GM18867 (cell line): Measurements from ENCODE around the gene CSNK1A1.
"Not testable (repeated sequence)": the region's sequence is repeated elsewhere in the genome, so short reads cannot be mapped to it uniquely, and the experiment has no call there.

ENCODE experiments used
- ATAC-seq: cut with Tn5 transposase; IDR thresholded peaks from one replicate; pipeline ENCODE4 v1.9.1; 2021; ENCODE audit warnings: mild to moderate bottlenecking, moderate library complexity; ENCODE audit not compliant: unreplicated experiment

The CSNK1A1 gene

GRCh38 chr5:149493316-149493715 is 57.9 kb downstream of the CSNK1A1 start:
- ATAC-seq = no peak

- ATAC-seq = no peak
These were observed 58.5 kb downstream of the CSNK1A1 start for GRCh38 chr5:149492781-149493180.

DNA sequence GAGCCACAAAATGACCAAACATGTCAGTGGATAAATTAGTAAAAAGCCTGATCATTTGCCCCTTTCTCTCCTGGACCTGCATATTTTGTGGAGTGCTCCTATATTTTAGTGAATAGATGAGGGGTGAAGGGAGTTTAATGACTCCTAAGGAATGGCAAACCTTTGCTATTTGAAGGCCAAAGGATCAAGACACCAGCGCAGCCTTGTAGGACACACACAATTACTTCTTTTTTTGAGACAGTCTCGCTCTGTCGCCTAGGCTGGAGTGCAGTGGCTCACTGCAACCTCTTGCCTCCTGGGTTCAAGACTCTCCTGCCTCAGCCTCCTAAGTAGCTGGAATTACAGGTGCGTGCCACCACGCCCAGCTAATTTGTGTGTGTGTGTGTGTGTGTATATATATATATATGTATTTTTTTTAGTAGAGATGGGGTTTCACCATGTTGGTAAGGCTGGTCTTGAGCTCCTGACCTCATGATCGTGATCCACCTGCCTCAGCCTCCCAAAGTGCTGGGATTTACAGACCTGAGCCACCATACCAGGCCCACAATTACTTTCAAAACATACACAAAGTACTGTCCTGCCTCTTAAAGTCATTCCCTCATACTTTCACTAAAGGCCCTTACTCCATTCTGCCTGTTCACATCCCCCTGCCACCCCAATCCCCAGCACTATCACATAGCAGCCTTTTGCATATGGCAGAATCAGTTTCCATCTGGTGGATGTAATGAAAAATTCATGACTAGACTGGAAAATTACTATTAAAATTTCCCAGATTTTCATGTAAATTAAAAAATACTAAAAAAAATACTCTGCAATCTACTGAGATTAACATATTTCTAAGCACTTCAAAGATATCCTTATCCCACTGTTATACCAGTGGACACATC is 60.4 kb downstream of the CSNK1A1 start:
- no peak for ATAC-seq

DNA sequence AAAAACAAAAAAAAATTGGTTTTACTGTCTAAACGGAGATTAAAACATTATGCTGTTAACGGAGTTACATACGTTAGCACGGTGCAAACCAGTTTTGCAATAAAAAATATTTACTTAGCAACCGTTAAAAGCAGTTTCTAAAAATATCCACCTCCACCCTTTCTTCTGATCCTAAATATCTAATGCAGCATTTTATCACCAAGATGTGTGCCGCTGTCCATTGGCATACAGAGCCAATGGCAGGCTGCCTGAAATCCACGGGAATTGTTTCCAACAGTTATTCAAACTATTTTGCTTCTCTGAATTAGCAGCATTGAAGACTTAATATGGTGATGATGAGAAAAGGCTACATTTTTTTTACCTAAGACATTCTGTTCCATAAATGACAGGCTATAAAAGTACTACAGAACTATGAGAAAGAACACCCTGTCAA is 61.6 kb downstream of the CSNK1A1 start:
- no peak for ATAC-seq

DNA sequence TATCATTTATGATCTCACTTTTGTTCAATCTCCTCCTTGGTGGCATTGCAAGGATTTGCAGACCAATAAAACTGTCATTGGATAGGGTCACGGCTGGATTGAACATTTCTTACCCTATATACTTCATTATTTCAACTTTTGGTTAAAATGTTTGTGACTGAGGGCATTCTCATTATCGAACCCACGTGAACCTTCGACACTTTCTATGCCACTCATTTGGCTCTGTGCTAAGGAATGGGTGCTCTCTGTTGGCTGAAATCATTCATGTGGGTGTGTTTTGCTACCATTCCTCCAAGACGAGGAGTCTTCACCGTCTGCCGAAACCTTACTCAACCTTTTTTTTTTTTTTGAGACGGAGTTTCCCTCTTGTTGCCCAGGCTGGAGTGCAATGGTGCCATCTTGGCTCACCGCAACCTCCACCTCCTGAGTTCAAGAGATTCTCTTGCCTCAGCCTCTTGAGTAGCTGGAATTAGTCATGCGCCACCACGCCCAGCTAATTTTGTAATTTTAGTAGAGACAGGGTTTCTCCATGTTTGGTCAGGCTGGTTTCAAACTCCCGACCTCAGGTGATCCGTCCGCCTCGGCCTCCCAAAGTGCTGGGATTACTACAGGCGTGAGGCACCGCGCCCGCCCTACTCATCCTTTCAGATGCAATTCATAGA is 62.5 kb downstream of the CSNK1A1 start:
- ATAC-seq = no peak

GRCh38 chr5:149487672-149488071 is 63.6 kb downstream of the CSNK1A1 start:
- no peak for ATAC-seq

DNA sequence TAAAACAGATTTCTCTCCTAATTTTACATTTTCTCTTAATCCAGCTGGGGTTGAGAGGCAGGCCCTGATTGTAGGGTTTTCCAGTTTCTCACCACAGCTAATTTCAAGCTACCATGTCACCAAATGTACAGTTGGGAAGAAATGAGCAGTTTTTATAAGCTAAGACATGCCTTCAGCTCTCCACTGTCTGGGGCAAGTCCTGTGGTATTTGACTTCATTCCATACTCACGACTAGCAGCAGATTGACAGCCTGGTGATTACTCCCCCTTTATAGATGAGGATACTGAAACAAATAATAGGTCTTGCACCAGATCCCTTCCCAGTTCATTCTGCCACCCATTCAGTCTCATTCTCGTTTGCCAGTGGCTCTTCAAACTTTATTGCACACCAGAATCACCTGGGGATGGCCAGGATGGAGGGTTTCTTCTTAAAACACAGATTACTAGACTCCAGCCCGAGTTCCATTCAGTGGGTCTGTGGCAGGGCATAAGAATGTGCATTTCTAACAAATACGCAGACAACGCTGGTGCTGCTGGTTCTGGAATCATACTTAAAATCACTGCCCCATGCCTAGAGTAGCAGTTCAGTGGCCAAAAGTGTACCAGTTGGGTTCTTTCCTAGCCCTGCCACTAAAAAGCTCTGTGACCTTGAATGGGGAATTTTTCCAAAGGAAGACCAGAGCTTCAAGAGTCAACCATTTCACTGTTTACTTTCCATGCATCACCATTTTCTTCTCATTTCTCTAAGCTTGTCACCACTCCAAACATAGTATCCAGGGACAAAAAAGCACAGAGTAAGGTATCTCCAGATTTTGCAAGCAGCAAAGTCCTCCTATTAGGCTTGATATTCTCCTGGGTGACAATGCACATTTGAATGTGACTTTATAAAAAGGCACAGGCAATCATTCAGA is 64.3 kb downstream of the CSNK1A1 start:
- ATAC-seq = no peak

- ATAC-seq = no peak
These were observed 65.3 kb downstream of the CSNK1A1 start for GRCh38 chr5:149485655-149486615.

DNA sequence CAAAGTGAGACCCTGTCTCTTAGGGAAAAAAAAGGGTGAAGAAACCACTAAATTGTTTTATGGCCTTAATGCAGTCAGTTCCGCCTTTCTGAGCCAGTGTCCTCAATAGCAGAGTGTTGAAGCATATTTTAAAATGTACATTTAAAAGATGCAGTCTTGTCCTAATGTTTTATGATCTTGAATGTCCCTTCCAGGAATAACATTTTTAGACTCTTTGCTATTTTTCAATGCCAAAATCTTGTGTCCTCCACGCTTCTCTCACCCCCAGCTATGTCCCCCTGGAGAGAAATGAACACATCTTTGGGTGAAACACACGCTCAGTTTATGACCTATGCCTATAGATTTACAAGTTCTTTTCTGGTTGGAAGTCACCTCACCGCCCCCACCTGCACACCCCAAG is 69.8 kb downstream of the CSNK1A1 start:
- no peak for ATAC-seq

DNA sequence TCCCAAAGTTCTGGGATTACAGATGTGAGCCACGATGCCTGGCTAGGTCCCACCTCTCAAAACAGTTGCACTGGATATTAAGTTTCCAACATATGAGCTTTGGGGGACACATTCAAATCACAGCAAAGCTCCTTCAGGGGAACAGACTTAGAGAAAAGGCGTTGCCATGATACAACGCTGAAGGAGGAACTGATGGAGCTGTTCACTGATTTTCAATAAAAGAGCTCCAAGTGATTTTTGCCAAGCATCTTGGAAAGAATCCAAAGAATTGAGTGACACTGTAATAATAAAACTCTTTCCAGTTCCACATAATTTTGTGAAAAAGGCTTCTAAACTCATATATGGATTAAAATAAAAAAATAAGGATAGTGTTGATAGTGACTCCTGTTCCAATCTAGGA is 72.5 kb downstream of the CSNK1A1 start:
- ATAC-seq = no peak

- no peak for ATAC-seq
These were observed 75.5 kb downstream of the CSNK1A1 start for GRCh38 chr5:149475777-149476176.

DNA sequence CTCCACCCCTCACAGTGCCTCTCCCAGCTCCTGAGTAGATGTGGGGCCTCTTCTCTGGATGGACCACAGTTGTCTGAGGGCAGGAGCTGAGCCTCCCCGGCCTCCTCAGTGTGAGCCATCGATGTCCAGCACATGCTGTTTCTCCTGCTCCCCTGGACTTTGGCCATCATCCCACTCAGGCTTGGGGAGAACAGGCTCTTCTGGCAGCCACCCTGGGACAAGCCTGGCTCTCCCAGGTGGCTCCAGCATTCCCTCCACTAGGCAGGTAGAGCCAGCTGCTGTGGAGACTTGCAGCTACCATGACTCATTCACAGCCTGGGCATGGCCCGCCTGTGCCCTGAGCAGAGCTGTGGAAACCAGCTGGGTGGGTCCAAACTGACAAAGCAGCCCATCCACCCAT is 77.0 kb downstream of the CSNK1A1 start:
- ATAC-seq = no peak

DNA sequence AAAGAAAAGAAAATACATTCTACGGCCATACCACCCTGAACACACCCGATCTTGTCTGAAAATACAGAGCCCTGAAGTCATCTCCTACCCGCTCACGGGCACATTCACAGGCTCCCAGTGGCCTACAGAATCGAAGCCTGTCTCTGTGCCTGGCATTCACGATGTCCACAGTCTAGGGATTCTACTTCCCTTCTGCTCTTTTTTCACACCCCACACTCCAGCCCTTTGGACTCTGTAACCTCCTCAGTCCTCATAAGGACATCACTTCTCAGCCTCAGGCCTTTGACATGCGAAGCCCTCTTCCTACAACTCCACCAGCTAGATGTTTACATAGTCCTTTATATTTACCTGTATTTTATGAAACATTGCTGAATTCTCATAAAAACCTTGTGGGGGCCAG is 77.8 kb downstream of the CSNK1A1 start:
- no peak for ATAC-seq

DNA sequence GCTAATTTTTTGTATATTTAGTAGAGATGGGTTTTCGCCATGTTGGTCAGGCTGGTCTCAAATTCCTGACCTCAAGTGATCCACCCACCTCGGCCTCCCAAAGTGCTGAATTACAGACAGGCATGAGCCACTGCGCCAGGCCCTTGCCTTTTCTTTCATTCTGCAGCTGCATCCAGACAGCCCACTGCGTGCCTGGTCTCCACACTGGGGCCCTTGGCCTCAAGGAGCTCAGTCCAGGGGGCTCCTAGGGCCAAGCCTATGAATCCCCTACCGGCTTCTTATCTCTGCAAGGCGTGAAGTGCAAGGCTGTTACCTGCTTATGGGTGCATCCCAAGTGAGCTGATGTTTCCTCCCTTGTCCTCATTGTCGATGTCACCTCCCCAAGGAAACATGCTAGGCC is 78.8 kb downstream of the CSNK1A1 start:
- no peak for ATAC-seq

DNA sequence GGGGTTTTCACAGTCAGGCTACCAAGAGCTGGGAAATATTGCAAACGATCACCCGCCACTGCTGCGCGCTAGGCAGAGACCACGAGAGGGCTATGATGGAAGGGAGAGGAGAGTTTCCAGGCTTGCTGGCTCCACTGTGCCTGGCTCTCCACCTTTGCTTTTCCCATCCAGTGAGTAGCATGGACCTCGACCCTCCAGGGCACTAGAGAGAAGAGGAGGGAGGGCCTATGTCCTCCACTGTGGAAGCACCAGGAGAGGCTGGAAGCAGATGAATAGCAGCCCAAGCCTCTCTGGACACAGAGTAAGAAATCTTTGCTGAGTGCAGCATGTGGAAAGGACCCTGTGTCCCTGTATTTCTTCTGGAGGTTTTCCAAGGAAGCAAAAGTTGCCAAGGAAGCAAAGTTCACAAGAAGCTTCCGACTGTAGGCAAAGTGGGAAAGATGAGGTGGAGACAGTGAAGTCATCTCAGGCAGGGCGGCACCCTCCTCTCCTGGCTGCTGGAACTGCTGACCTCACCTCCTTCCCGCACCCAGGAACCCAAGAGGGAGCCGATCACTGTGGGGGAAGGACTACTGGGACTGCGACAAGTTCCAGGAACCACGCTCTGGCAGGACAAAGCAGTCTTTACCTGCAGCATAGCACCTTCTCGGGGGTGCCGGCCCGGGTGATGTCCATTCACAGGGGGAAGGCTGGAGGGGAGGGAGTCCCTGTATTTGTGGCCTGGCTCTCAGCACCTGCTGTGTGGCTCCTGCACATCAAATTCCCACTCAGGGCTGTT is 79.6 kb downstream of the CSNK1A1 start:
- no peak for ATAC-seq

GRCh38 chr5:149470942-149471341 is 80.3 kb downstream of the CSNK1A1 start:
- ATAC-seq = no peak

- no peak for ATAC-seq
These were observed 84.7 kb downstream of the CSNK1A1 start for GRCh38 chr5:149466457-149466972.

DNA sequence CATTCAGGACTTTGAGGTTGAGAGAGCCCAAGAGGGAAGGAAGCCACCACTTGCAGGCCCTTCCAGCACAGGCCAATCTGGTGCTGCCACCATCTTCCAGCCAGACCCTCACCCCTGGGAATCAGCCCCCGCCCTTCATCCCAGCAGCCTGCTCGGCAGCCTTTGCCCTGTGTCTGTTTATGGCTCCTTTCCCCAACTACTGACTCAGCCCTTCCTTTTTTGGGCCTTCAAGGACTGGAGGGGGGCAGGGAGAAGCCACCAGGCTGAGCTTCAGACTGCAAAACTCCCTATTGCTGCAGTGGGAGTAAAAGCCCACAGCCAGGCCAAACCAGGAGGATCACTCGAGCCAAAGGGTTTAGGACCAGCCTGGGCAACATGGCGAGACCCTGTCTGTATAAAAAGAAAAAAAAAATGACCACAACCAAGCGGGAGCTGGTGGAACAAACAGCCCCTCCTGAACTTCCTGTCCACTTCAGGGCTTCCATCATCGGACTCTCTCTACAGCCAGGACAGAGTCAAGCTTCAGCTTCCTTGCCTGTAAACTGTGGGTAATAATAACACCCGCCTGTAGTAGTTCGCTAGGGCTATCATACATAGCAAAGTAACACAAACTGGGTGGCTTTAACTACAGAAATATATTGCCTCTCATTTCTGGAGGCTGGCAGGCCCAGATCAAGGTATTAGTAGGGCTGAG is 86.3 kb downstream of the CSNK1A1 start:
- no peak for ATAC-seq

- not testable (repeated sequence) for ATAC-seq
These were observed 89.3 kb downstream of the CSNK1A1 start for GRCh38 chr5:149461907-149462306.
